IMR-90 (cell line): Measurements from ENCODE around the gene ZNF567. TPM values are rescaled to one million over a fixed set of nuclear protein-coding genes. Genes with fewer than 3 reads are reported as not detected.

Experiments used
- ATAC-seq: fragments of 200-7000 bp; cut with Tn5 transposase; 2 replicates; pipeline ENCODE4 v1.9.1; 2020; ENCODE audit warnings: low read depth, mild to moderate bottlenecking, moderate library complexity
- BruUV-seq: library from RNA; stranded (reverse); fragments of 400-500 nt; replicated peaks from 2 replicates; lab custom pipeline; 2021; lab: Mats Ljungman, UMichigan
- CTCF ChIA-PET: fragments of 300-600 bp; formaldehyde crosslinking; extraction: SDS; loops from one replicate; lab custom pipeline; 2021; ENCODE audit warnings: antibody characterized with exemption; lab: Yijun Ruan, JAX
- POLR2A ChIA-PET: fragments of 300-600 bp; sonication (Branson Sonifier 250); formaldehyde crosslinking; loops from one replicate; lab custom pipeline; 2022; ENCODE audit warnings: antibody characterized with exemption; ENCODE audit not compliant: unreplicated experiment; lab: Charles Lee
- DNase-seq: peaks from one replicate; pipeline ENCODE4 v3.0.0; 2013
- H2AFZ ChIP-seq: replicated peaks from 2 replicates; pipeline ENCODE3; 2013; ENCODE audit warnings: low read length, mild to moderate bottlenecking; ENCODE audit not compliant: poor library complexity
- H2AK5ac ChIP-seq: 2 replicates; pipeline ENCODE4 v1.6.1; 2013; ENCODE audit warnings: low read depth, low read length, inconsistent platforms
- H2AK9ac ChIP-seq: replicated peaks from 2 replicates; pipeline ENCODE3; 2013; ENCODE audit warnings: mild to moderate bottlenecking, low read depth, low read length, moderate library complexity; ENCODE audit not compliant: poor library complexity
- H2BK120ac ChIP-seq: 2 replicates; pipeline ENCODE4 v1.6.1; 2013; ENCODE audit warnings: low read depth, low read length, inconsistent platforms
- H2BK15ac ChIP-seq: 3 replicates; pipeline ENCODE4 v1.6.1; 2013; ENCODE audit warnings: low read depth, low read length, inconsistent platforms
- H2BK20ac ChIP-seq: 2 replicates; pipeline ENCODE4 v1.6.1; 2013; ENCODE audit warnings: low read depth, mild to moderate bottlenecking, inconsistent platforms, low read length, moderate library complexity
- H2BK5ac ChIP-seq: 2 replicates; pipeline ENCODE4 v1.6.1; 2013; ENCODE audit warnings: mild to moderate bottlenecking, low read depth, low read length, inconsistent platforms; ENCODE audit not compliant: poor library complexity, severe bottlenecking
- H3K14ac ChIP-seq: replicated peaks from 2 replicates; pipeline ENCODE4 v1.6.1; 2013; ENCODE audit warnings: low read depth, low read length, inconsistent platforms
- H3K18ac ChIP-seq: 2 replicates; pipeline ENCODE4 v1.6.1; 2013; ENCODE audit warnings: low read depth, low read length, control low read depth
- H3K23ac ChIP-seq: 2 replicates; pipeline ENCODE4 v1.6.1; 2013; ENCODE audit warnings: low read depth, low read length, inconsistent platforms
- H3K27ac ChIP-seq: 2 replicates; pipeline ENCODE4 v1.5.1; 2013; ENCODE audit warnings: mild to moderate bottlenecking, control low read depth, low read length; ENCODE audit not compliant: insufficient read depth
- H3K27me3 ChIP-seq: 2 replicates; pipeline ENCODE4 v1.6.1; 2013; ENCODE audit warnings: low read length; ENCODE audit not compliant: control insufficient read depth, insufficient read depth
- H3K36me3 ChIP-seq: 2 replicates; pipeline ENCODE4 v1.6.1; 2013; ENCODE audit warnings: low read length, mixed read lengths; ENCODE audit not compliant: control insufficient read depth, insufficient read depth
- H3K4ac ChIP-seq: 2 replicates; pipeline ENCODE4 v1.6.1; 2013; ENCODE audit warnings: low read depth, low read length, inconsistent platforms
- H3K4me1 ChIP-seq: 2 replicates; pipeline ENCODE4 v1.6.1; 2013; ENCODE audit warnings: low read length, mixed read lengths; ENCODE audit not compliant: control insufficient read depth, insufficient read depth
- H3K4me2 ChIP-seq: 2 replicates; pipeline ENCODE4 v1.6.1; 2013; ENCODE audit warnings: low read depth, mild to moderate bottlenecking, control low read depth, low read length, moderate library complexity
- H3K4me3 ChIP-seq: 2 replicates; pipeline ENCODE4 v1.5.1; 2013; ENCODE audit warnings: low read depth, mild to moderate bottlenecking, control low read depth, low read length, moderate library complexity; ENCODE audit not compliant: insufficient read depth
- H3K56ac ChIP-seq: 2 replicates; pipeline ENCODE4 v1.6.1; 2013; ENCODE audit warnings: low read length, inconsistent platforms; ENCODE audit not compliant: insufficient read depth; ENCODE audit errors: extremely low read depth
- H3K79me1 ChIP-seq, 2 experiments: 2 replicates each; pipeline ENCODE4 v1.6.1; 2013; ENCODE audit warnings: low read length in 2 of 2, inconsistent platforms in 1 of 2, low read depth in 1 of 2
- H3K9ac ChIP-seq: 2 replicates; pipeline ENCODE4 v1.6.1; 2013; ENCODE audit warnings: low read depth, low read length, control low read depth
- H3K9me1 ChIP-seq: 2 replicates; pipeline ENCODE4 v1.6.1; 2013; ENCODE audit warnings: low read length, inconsistent platforms; ENCODE audit not compliant: insufficient read depth
- H3K9me3 ChIP-seq: 2 replicates; pipeline ENCODE4 v1.6.1; 2013; ENCODE audit warnings: low read length; ENCODE audit not compliant: control insufficient read depth, insufficient read depth
- H4K20me1 ChIP-seq: 2 replicates; pipeline ENCODE4 v1.6.1; 2013; ENCODE audit warnings: low read length, inconsistent platforms; ENCODE audit not compliant: insufficient read depth
- H4K5ac ChIP-seq: 2 replicates; pipeline ENCODE4 v1.6.1; 2013; ENCODE audit warnings: mild to moderate bottlenecking, low read depth, low read length, control low read depth
- H4K8ac ChIP-seq, 2 experiments: 2 replicates each; pipeline ENCODE4 v1.6.1; 2013; ENCODE audit warnings: low read depth in 2 of 2, low read length in 2 of 2, control low read depth in 1 of 2, inconsistent platforms in 1 of 2
- H4K91ac ChIP-seq: 2 replicates; pipeline ENCODE4 v1.6.1; 2013; ENCODE audit warnings: low read depth, low read length, inconsistent platforms; ENCODE audit not compliant: insufficient read depth
- BHLHE40 ChIP-seq: fragments of 150-350 bp; IDR thresholded peaks from 2 replicates; pipeline ENCODE4 v1.6.1; 2016; ENCODE audit warnings: mild to moderate bottlenecking, low read depth, low read length
- CEBPB ChIP-seq: IDR thresholded peaks from 2 replicates; pipeline ENCODE4 v1.6.1; 2012; ENCODE audit warnings: low read depth, low read length, improper control_type of control experiment
- CHD1 ChIP-seq: IDR thresholded peaks from 2 replicates; pipeline ENCODE4 v1.6.1; 2012; ENCODE audit warnings: low read depth, low read length, improper control_type of control experiment
- CTCF ChIP-seq: conservative IDR thresholded peaks from 2 replicates; pipeline ENCODE4 v1.5.1; 2012; ENCODE audit warnings: mild to moderate bottlenecking, low read depth, low read length, improper control_type of control experiment
- ELK1 ChIP-seq: fragments of 150-350 bp; IDR thresholded peaks from 2 replicates; pipeline ENCODE4 v1.6.1; 2016; ENCODE audit warnings: low read depth, mild to moderate bottlenecking, low read length, moderate library complexity, borderline replicate concordance
- FOS ChIP-seq: fragments of 150-350 bp; IDR thresholded peaks from 2 replicates; pipeline ENCODE4 v1.6.1; 2016; ENCODE audit warnings: low read depth, low read length
- MAFK ChIP-seq: IDR thresholded peaks from 2 replicates; pipeline ENCODE4 v1.6.1; 2012; ENCODE audit warnings: low read depth, low read length, improper control_type of control experiment
- MAZ ChIP-seq: IDR thresholded peaks from 2 replicates; pipeline ENCODE4 v1.6.1; 2012; ENCODE audit warnings: low read depth, mild to moderate bottlenecking, low read length, improper control_type of control experiment, moderate library complexity, borderline replicate concordance
- MXI1 ChIP-seq: IDR thresholded peaks from 2 replicates; pipeline ENCODE4 v1.6.1; 2012; ENCODE audit warnings: low read depth, mild to moderate bottlenecking, low read length, moderate library complexity, borderline replicate concordance
- NFE2L2 ChIP-seq: fragments of 150-350 bp; IDR thresholded peaks from 2 replicates; pipeline ENCODE4 v1.6.1; 2016; ENCODE audit warnings: low read depth, mild to moderate bottlenecking, low read length
- POLR2A ChIP-seq: IDR thresholded peaks from 2 replicates; pipeline ENCODE4 v1.6.1; 2012; ENCODE audit warnings: mild to moderate bottlenecking, low read depth, low read length
- RAD21 ChIP-seq: IDR thresholded peaks from 2 replicates; pipeline ENCODE4 v1.6.1; 2012; ENCODE audit warnings: low read length, improper control_type of control experiment
- RCOR1 ChIP-seq: IDR thresholded peaks from 2 replicates; pipeline ENCODE4 v1.6.1; 2012; ENCODE audit warnings: mild to moderate bottlenecking, low read length, improper control_type of control experiment; ENCODE audit not compliant: insufficient replicate concordance
- RFX5 ChIP-seq: IDR thresholded peaks from 2 replicates; pipeline ENCODE4 v1.8.0; 2012; ENCODE audit warnings: low read depth, mild to moderate bottlenecking, low read length, moderate library complexity
- SMC3 ChIP-seq: fragments of 150-350 bp; IDR thresholded peaks from 2 replicates; pipeline ENCODE4 v1.6.1; 2016; ENCODE audit warnings: low read depth, mild to moderate bottlenecking, antibody characterized with exemption, low read length, moderate library complexity
- USF2 ChIP-seq: fragments of 150-350 bp; IDR thresholded peaks from 2 replicates; pipeline ENCODE4 v1.6.1; 2017; ENCODE audit warnings: mild to moderate bottlenecking, antibody characterized with exemption, low read length, low read depth
- WGBS, 2 experiments: methylation state at CpG; one replicate each; pipeline versions ENCODE4 v1.1.5 to v1.1.7; 2013; ENCODE audit warnings: missing lambda C conversion rate in 2 of 2; ENCODE audit not compliant: insufficient read length in 1 of 2; ENCODE audit errors: extremely low coverage in 2 of 2; 5-methylcytosine and 5-hydroxymethylcytosine counted together
- dilution Hi-C: fragments of 300-500 bp; cut with HindIII; formaldehyde crosslinking; loops from one replicate; pipeline ENCODE4 v1.14.3; 2018; ENCODE audit warnings: low sequenced_read_pairs; ENCODE audit not compliant: unreplicated experiment
- in situ Hi-C: fragments of 300-500 bp; cut with MboI; formaldehyde crosslinking; loops from 3 replicates; pipeline ENCODE4 v1.14.3; 2019; ENCODE audit warnings: low sequenced_read_pairs, inconsistent platforms, mixed read lengths
- intact Hi-C: fragments of 100-400 bp; cut with micrococcal nuclease; formaldehyde crosslinking; loops from 2 replicates; pipeline ENCODE4 v1.10.0; 2022
- polyA plus RNA-seq, 3 experiments: library from polyadenylated mRNA; depleted of rRNA; stranded (reverse); fragments of >200 nt; gene quantifications; 2 replicates each; pipeline ENCODE4 v1.2.3, GENCODE V29; 2012; ENCODE audit warnings: low replicate concordance in 1 of 3
- total RNA-seq: library from RNA; depleted of rRNA; stranded (reverse); fragments of >200 nt; gene quantifications from 2 replicates; pipeline ENCODE4 v1.2.3, GENCODE V29; 2012

ZNF567 gene
- total and polyA plus RNA-seq, 2 of the 4 experiments (the other 2 are of a cell fraction) = 3.4 to 6.1 TPM

- Histone ChIP-seq H3K36me3 (peaks cover 26% of the 10 kb centered on the region), H3K9me1 (no peaks in the 10 kb centered on the region), H2AFZ (peak overlapping the region; percentile 93), H3K79me1 (peaks cover 14 to 24% of the 10 kb centered on the region in 2 experiments), H4K91ac (no peak overlapping the region), H4K5ac (no peak overlapping the region), H3K4ac (peak overlapping the region; percentile 67; the same call in 1 of the 2 replicates), H3K27ac (peak overlapping the region; percentile 75; the same call in 1 of the 2 replicates), H2BK120ac (no peak overlapping the region), H4K8ac (peak overlapping the region; percentile 86 to 89; a peak in 3 of 4 replicates), H3K14ac (peak overlapping the region; percentile 78), H2BK5ac (peak overlapping the region; percentile 41), H2BK20ac (no peak overlapping the region), H3K4me1 (no peaks in the 10 kb centered on the region), H3K18ac (no peak overlapping the region), H3K27me3 (no peaks in the 10 kb centered on the region), H3K23ac (peak overlapping the region; percentile 34; the same call in 1 of the 2 replicates), H4K20me1 (no peaks in the 10 kb centered on the region), H2AK5ac (peak overlapping the region; percentile 8; the same call in 1 of the 2 replicates), H3K4me3 (peak overlapping the region; percentile 86), H3K9me3 (peaks cover 15% of the 10 kb centered on the region; the same call in 1 of the 2 replicates), H3K9ac (peak overlapping the region; percentile 93), H2BK15ac (no peak overlapping the region), H3K56ac (no peak overlapping the region), H3K4me2 (peak overlapping the region; percentile 79), H2AK9ac (peak overlapping the region; percentile 13)
- dilution Hi-C loops (no loop called here), intact Hi-C loops (no loop called here), in situ Hi-C loops (no loop called here)
- no peak for TF ChIP-seq CTCF
- TF ChIP-seq CHD1 = no peak
- TF ChIP-seq ELK1 = no peak
- TF ChIP-seq MAZ = no peak
- no peak for TF ChIP-seq SMC3
- no peak for TF ChIP-seq RFX5
- TF ChIP-seq NFE2L2 = no peak
- TF ChIP-seq MAFK = no peak
- no peak for TF ChIP-seq RCOR1
- no peak for TF ChIP-seq POLR2A
- TF ChIP-seq MXI1 = no peak
- TF ChIP-seq FOS = no peak
- no peak for TF ChIP-seq BHLHE40
- TF ChIP-seq RAD21 = no peak
- TF ChIP-seq USF2 = no peak
- no peak for TF ChIP-seq CEBPB
- no TSS peak for BruUV-seq
- ChIA-PET POLR2A (no interaction called here), CTCF (no interaction called here)
- ATAC-seq = no peak
- DNase-seq = no peak
- 8% methylated on average over 9 of the region's 9 CpGs; no CpG with 5 or more reads in 1 of the 2 experiments for WGBS, 2 experiments
These were observed 646 bp downstream of the ZNF567 start for GRCh38 chr19:36688058-36688457.
